BE2C (cell line): ENCODE measurements around the gene ENTPD8.

Source experiments
- DNase-seq: peaks from one replicate; pipeline ENCODE4 v3.0.0-alpha.2; 2020
- H3K27me3 ChIP-seq: fragments of 250-450 bp; sonication (Bioruptor Pico); 2 replicates; pipeline ENCODE4 v1.5.1; 2020; ENCODE audit warnings: mild to moderate bottlenecking
- H3K36me3 ChIP-seq: fragments of 250-450 bp; sonication (Bioruptor Pico); 2 replicates; pipeline ENCODE4 v1.5.1; 2020; ENCODE audit warnings: mild to moderate bottlenecking
- H3K4me1 ChIP-seq: fragments of 250-450 bp; sonication (Bioruptor Pico); 2 replicates; pipeline ENCODE4 v1.5.1; 2020
- H3K4me3 ChIP-seq: 2 replicates; pipeline ENCODE4 v1.5.1; 2011; ENCODE audit warnings: low read depth, low read length
- H3K9me3 ChIP-seq: fragments of 250-450 bp; sonication (Bioruptor Pico); 2 replicates; pipeline ENCODE4 v1.5.1; 2020
- TF ChIP-seq, protein P1 (sequence below): IDR thresholded peaks from 2 replicates; pipeline ENCODE4 v1.5.1; 2012; ENCODE audit warnings: mild to moderate bottlenecking, low read depth, low read length

The ENTPD8 gene

DNA sequence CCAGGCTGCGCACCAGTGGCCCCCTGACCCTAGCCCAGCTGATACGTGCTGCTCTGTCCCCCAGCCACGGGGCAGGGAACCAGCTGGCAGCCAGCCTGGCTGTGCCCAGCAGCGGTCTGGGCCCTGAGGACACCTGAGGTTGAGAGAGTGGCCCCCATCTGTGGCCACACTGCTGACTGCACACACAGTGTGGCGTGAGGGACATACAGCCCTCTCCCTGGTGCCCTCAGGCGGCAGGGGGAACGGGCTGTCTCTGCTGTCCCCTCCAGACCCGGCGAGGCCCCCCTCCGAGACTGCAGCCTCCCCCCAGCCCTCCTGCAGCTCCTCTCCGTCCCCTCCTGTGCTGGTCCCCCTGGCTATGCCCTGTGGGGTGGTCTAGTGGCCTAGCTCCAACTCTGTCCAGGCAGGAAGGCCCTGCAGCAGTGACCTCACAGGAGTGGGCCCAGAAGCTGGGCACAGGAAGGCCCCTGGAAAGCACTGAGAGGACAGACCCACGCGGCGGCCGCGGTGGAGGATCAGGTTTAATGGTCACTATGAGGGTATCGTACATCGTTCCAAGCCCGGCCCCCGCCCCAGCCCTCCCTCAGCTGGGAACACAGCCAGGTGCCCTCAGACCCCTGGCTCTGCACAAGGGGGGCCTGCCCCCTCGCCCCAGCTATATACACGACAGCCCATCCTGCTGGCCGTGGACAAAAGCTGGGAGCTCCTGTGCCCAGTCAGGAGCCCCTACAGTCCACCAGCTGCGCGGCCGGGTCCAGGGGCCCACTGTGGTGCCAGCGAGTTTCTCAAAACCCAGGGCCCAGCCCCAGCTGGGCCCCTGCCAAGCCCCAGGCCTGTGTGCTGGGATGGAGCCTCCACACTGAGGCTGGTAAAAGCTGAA is 6.8 kb upstream of the ENTPD8 start:
- DNase-seq: no peak
- Histone ChIP-seq H3K4me1 (peaks cover 6% of the 10 kb centered on the region), H3K9me3 (no peaks in the 10 kb centered on the region), H3K4me3 (no peak overlapping the region), H3K27me3 (peaks cover 4% of the 10 kb centered on the region; the same call in 1 of the 2 replicates), H3K36me3 (peaks cover 24% of the 10 kb centered on the region)
- TF ChIP-seq, protein P1, sequence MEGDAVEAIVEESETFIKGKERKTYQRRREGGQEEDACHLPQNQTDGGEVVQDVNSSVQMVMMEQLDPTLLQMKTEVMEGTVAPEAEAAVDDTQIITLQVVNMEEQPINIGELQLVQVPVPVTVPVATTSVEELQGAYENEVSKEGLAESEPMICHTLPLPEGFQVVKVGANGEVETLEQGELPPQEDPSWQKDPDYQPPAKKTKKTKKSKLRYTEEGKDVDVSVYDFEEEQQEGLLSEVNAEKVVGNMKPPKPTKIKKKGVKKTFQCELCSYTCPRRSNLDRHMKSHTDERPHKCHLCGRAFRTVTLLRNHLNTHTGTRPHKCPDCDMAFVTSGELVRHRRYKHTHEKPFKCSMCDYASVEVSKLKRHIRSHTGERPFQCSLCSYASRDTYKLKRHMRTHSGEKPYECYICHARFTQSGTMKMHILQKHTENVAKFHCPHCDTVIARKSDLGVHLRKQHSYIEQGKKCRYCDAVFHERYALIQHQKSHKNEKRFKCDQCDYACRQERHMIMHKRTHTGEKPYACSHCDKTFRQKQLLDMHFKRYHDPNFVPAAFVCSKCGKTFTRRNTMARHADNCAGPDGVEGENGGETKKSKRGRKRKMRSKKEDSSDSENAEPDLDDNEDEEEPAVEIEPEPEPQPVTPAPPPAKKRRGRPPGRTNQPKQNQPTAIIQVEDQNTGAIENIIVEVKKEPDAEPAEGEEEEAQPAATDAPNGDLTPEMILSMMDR: no peak

DNA sequence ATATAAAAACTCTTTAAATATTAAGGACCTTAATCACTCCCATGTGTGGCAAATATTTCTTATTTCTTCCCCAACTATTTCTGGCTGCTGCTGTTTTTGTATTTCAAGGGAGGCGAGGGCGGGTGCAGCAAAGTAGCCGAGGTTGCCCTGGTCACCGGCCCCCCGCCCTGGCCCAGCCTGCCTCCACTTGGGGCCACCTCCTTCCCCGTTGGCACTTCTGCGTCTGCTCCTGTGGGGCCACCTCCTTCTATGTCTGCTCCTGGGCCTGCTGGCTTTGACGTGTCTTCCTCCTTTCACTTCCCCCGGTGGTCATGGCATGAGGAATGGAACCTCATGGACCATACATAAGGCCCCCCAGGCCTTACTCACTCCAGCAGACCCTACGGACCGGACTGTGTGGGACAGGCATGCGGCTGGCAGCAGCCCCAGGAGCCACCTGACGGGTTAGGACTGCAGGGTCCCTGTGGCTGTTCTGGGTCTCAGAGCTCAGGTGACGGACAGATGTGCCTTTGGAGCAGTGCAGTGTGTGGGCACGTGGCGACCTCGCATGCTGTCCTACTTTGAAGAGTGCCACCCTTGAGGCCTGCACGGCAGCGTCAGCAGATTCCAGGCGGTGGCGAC is 5.8 kb upstream of the ENTPD8 start:
- no peak for DNase-seq

DNA sequence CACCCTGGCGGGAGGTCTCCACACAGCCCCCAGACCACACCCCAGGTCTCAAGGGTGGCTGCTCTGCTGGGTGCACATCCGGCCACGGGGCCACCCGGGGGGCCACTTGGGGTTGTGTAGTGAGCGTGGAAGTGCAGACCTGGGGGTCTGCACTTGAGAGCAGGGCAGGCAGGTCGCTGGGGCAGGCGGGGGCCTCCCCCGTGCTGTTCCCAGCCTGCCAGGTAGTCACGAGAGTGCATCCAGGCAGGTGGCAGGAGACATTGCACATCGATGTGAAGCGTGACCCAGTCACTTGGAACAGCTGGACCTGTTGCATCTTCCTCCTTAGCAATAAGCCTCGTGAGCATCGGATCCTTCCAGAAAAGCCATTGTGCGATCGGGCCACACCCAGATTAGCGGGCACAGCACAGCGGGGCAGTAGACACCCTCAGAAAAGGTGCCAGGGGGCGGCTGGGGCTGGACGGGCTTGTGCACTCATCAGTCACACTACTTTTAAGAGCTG is 4.8 kb upstream of the ENTPD8 start:
- Histone ChIP-seq H3K4me3 (no peak overlapping the region), H3K4me1 (peaks cover 6% of the 10 kb centered on the region), H3K27me3 (peaks cover 4% of the 10 kb centered on the region; the same call in 1 of the 2 replicates), H3K9me3 (no peaks in the 10 kb centered on the region), H3K36me3 (peaks cover 17% of the 10 kb centered on the region)
- TF ChIP-seq, protein P1: no peak
- DNase-seq: peak; percentile 12

More for the DNA sequence above, 5.8 kb upstream of the ENTPD8 start:
- Histone ChIP-seq H3K9me3 (no peaks in the 10 kb centered on the region), H3K27me3 (peaks cover 4% of the 10 kb centered on the region; the same call in 1 of the 2 replicates), H3K36me3 (peaks cover 17% of the 10 kb centered on the region), H3K4me3 (no peak overlapping the region), H3K4me1 (peaks cover 6% of the 10 kb centered on the region)
- TF ChIP-seq, protein P1: no peak

DNA sequence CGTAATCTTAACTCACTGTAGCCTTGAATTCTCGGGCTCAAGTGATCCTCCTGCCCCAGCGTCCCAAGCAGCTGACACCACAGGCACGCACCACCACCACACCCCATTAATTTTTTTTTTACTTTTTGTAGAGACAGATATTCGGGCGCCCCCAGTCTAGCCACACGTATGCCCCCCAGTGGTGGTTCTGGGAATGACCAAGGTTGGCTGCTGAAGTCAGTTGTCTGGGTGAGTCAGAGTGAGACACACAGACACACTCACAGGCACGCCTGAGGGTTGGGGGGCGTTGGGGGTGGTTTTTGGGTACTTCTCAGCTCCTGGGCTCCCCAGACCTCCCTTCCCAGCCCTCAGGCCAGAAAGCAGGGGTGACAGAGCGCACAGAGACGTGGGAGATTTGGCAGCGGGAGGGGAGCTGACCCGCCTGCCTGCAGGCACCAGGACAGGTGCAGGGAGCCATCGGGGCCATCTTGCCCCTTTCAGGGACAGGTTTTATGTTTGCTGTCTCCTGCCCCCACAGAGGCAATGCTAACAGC is 4.2 kb upstream of the ENTPD8 start:
- H3K9me3 ChIP-seq: no peaks in the 10 kb centered on the region
- TF ChIP-seq, protein P1: peak; percentile 84
- DNase-seq: peak; percentile 82
- H3K27me3 ChIP-seq: peaks cover 4% of the 10 kb centered on the region; the same call in 1 of the 2 replicates
- peaks cover 6% of the 10 kb centered on the region for H3K4me1 ChIP-seq
- peaks cover 17% of the 10 kb centered on the region for H3K36me3 ChIP-seq
- H3K4me3 ChIP-seq: no peak overlapping the region

DNA sequence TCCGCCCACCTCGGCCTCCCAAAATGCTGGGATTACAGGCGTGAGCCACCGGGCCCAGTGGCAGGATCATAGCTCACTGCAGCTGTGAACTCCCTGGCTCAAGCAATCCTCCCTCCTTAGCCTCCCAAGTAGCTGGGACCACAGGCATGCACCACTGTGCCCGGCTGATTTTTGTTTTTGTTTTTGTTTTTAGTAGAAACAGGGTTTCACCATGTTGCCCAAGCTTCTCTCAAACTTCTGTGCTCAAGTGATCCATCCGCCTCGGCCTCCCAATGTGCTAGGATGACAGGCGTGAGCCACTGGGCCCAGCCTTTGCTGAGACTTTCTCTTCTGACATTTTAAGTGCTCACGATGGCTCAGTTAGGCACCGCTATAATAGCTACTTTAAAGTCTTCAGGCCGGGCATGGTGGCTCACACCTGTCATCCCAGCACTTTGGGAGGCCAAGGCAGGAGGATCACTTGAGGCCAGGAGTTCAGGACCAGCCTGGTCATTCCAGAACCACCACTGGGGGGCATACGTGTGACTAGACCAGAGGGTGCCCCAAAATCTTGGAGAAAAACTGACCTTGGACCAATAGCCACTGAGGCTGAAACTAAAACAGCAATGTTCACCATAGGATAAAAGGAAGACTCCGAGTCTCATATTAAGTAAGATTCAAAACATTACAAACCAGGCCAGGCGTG is 3.1 kb upstream of the ENTPD8 start:
- no peaks in the 10 kb centered on the region for H3K9me3 ChIP-seq
- peaks cover 6% of the 10 kb centered on the region for H3K4me1 ChIP-seq
- peaks cover 9% of the 10 kb centered on the region for H3K36me3 ChIP-seq
- TF ChIP-seq, protein P1: no peak
- H3K4me3 ChIP-seq: no peak overlapping the region
- DNase-seq: no peak
- H3K27me3 ChIP-seq: peaks cover 4% of the 10 kb centered on the region; the same call in 1 of the 2 replicates
